ENCODE measurements around the gene WNT3A.

Gene WNT3A

DNA sequence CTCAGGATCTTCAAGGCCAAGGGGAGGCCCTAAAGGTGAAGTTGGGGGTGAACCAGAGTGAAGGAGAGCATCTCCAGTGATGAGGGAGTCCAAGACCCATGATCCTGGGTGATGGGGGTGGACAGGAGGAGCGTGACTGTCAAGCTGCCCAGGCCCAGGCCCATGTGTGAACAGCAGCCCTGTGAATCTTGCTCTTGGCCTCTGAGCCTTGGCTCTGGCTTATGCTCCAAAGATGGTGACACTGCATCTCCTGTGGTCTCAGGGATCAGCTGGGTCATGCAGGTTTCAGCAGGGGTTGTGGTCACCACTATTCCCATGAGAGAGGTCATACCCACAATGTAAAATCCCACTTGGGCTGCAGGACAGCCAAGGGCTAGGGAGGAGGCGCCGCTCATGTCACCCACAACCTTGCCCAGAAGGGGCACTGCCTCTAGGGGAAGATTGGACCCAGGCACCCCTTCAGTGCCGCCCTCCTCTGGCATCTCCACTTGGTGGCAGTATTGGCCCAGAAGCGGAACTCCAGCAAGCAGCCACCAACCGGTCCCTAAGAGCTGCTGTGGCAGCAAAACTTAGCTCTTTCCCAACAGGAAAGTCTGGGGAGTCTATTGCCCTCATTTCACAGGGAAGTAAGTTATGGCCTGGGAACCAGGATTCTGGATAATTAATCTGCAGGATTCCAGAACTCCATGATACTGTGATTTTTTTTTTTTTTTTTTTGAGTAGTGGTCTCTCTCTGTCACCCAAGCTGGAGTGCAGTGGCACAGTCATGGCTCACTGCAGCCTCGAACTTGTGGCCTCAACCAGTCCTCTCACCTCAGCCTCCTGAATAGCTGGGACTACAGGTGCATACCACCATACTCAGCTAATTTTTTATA is 7.5 kb upstream of the WNT3A start:
- peak; percentile 27 to 32 for DNase-seq (ENCODE audit: low read depth in 2 of 2, low spot score in 1 of 2)

DNA sequence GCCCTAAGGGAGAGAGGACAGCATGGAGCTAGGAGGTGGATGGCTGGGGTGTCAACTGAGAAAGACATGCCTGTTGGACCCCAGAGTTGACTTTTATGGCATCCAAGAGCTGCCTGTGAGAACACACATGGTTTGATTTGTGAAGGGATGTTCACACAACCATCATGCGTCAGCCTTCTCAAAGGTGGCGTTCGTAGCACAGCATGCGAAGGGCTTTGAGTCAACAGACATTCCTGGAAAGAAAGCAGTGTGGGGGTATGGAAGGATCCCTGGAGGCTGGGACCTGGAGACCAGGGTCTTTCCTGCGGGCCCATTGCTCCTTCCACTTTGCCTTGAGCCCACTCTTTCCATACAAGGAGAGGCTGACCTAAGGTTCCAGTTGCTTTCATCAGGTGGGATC is 6.4 kb upstream of the WNT3A start:
- no peak for DNase-seq (ENCODE audit: low read depth in 2 of 2, low spot score in 1 of 2)

DNA sequence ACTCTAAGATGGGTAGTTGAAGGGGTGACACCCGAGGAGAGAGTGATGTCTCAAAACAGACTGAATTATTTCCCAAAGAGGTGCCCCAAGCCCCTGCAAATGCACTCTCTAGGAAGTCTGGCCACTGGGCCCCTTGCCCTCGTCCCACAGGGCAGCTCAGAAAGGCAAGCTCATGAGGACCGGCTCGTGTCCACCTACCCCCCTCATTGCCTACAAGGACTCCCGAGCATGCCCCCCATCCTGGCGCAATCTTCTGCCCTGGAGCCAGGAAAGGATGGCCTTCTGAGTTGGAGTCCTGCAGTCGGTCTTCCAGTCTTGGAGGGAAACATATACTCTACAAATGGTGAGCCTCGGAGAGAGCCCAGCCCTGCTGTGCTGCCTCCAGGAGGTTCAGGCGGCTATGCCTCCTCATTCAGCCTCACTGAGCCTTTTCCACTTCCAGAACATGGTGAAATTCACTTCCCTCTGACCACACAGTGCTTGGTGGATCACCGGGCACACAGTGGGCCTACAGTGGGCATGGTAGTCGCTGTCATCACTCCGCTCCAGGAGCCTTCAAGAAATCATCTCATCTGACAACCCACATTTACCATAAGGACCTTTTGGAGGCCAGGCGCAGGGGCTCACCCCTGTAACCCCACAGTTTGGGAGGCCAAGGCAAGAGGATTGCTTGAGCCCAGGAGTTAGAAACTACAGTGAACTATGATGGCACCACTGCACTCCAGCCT is 5.8 kb upstream of the WNT3A start:
- DNase-seq (ENCODE audit: low read depth in 2 of 2, low spot score in 1 of 2), result no peak

DNA sequence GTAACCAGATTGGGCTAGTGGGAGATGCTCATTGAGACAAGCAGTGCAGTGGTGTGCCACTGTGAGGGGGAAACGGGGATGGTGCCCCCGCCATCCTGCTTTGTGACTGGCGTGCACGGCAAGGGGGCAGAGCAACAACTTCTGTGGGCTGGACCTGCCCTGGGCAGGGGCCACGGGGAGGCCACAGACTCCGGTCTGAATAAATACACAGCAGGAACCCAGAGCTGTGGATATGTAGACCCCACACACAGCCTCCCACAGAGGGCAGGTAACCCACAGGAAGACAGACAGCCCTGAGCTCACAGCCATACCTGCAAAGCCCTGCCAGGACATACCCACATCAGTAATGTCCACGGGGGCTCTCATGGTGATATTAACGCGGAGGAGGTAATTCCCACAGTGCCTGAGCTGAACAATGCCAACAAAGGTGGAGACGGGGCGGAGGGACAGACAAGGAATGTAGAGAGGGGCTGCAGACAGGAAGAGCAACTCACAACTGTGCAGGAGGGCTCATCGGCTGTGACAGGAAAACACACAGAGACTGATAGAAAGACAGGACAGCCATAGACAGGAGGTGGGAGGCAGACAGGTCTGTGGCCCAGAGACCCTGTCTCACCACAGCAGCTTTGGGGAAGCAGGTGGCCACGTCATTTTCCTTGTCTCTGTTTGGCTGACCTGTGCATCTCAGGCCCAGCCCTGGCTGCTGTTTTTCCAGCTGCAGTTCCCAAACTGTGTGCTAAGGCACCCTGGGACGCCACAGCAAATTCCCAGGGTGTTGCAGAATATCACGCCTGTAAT is 4.9 kb upstream of the WNT3A start:
- no peak for DNase-seq (ENCODE audit: low read depth in 2 of 2, low spot score in 1 of 2)

DNA sequence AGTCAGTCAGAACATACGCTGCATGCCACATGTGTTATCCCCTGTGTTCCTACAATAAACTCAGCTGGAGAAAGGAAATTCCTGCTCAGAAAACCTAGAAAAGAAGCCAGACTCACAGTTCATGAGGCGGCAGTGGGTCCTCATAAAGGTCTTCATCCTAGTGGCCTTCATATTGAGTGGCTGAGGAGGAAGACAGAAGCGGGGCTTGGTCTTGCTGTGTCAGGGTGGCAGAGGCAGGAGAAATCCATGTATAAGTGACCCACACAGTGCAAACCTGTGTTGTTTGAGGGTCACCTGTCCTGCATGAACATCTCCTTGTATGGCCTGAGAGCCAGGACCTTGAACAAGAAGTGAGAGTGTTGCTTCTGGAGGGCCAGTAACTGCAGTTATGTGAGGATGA is 4.0 kb upstream of the WNT3A start:
- no peak for DNase-seq (ENCODE audit: low read depth in 2 of 2, low spot score in 1 of 2)

DNA sequence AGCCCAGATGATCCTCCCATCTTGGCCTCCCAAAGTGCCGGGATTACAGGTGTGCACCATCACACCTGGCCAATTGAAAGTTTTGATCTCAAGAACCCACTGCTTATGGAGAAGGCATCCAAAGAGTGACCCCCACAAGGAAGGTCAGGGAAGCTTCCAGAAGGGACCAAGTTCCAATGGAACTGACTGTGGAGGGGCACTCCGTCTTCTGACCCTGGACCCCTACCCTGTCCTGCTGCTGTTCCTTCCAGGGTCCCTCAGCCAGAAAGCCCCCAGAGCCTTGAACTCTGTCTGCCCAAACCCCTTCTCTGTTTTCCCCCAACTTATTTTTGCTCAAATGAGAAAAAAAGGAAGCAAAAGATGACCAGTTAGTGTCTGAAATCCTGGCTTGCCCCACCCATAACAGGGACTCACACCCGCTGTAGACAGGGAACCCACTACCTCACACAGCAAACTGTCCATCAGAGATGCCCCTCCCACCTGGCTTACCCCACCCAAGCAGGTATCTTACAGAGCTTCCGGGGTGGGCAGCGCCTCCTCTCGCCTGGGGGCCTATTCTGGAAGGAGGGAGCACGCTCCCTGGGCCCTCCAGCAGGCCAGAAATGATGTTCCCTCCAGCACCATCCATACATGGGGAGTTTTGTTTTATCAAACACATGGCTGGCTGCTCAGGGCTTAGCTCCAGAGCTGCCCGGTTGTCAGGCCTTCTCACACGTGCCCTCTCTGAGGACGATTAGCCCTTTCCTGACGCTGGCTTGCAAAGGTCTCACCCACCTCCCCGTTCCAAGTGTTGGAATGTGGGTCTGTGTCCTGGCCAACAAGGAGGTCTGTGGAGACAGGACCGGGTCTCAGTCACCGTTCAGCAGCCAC is 3.1 kb upstream of the WNT3A start:
- no peak for DNase-seq (ENCODE audit: low read depth in 2 of 2, low spot score in 1 of 2)

DNA sequence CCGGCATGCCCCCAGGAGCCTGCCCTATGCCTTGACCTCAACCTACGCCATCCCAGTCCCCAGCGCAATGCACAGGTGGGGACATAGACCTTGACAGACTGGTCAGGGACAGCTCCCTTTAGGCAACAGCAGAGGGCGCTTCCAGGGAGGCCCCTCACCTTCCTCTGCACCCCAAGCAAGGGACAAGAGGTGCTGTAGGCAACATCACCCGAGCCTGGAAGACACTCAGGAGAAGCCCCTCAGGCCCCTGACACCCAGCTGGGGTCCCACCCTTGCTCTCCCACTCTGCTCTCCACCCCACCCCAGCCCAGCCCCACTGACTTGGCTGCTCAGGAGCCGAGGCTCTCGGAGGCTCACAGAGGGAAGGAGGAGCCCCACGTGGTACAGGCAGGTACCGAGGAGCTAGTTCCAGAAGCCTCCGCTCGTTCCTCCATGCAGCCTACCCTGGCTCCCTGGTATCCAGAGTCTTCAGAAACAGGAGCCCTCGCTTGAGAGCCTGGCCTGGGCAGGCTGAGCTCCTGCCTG is 2.4 kb upstream of the WNT3A start:
- no peak for DNase-seq (ENCODE audit: low read depth in 2 of 2, low spot score in 1 of 2)

DNA sequence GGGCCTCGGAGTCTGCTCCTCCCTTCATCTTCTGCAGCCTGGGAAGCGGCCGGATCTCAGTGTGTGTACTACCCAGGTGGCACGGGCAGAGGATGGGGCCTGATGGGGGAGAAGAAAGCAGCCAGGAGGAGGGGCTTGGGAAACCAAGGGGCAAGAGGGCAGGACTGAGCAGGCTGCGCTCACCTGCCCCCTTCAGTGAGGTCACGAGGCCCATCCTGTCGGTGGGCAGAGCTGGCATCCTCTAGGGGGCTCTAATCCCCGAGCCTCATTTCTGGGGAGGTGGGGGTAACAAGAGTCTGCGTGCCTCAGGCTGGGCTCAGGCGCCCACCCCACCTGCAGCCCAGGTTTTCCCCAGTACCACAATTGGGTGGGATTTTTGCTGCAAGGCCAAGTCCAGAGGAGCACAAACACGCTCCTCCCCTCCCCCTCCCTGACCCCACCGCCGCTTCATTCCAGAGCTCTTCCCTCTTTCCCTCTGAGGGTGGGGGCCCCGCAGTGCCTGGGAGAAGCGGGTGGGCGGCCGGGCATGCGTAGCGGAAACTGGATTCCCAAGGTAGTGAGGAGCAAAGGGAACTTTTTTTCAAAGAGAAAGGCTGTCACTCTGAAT is 1.8 kb upstream of the WNT3A start:
- DNase-seq (ENCODE audit: low read depth in 2 of 2, low spot score in 1 of 2), result no peak

DNA sequence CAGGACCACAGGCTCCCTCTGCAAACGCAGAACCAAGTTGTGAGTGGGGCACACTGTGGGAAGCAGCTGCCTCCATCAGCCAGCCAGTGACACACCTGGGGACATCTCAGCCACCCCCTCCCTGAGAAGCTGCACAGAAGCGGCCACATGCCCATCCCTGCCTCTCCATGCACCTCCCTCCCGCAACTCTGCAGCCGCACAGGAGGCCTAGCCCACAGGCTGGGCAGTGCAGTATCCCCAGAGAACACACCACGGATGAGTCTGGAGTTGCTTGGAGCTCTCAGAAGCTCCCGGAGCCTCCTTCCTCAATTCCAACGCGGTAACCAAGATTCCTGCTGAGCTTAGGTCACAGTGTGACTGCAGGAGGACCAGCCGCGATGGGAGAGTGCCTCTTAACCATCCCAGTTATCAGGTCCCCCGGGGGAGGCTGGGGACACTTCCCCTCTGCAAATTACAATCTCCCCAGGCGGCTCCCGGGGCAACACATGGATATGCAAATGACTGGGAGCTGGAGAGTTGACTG is 1.2 kb upstream of the WNT3A start:
- no peak for DNase-seq (ENCODE audit: low read depth in 2 of 2, low spot score in 1 of 2)

DNA sequence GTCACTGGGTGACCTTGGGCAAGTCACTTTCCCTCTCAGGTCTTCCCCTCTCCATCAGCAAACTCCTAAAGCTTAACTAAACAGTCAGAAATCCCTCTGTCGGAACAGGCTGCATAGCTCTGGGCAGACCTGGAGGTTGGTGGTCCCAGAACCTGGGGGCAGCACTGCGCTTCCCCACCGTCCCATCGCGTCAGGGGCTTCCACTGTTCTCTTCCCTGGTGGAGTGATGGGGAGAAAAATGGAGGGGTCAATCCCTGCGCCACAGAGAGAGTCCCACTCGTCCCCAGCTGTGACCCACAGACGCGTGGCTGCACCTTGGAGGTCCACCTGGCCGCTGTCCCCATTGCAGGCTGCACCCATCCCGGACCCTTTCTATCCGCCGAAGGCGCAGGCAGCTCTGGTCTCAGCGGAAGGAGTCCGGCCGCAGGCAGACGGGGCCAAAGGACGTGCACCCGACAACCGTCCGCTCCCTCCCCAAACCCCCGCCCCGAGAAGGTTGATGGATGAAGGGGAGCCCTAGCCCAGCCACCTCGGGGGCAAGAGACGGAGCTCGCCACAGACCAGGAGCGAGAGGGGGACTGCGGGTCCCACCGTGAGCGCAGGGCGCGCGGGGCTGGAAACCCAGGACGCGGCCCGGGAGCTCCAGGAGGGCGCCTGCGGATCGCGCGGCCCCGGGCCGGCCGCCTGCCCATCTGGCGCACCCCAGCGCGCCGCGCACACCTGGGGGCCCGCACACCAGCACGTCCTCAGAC is 588 bp upstream of the WNT3A start:
- no peak for DNase-seq (ENCODE audit: low read depth in 2 of 2, low spot score in 1 of 2)

DNA sequence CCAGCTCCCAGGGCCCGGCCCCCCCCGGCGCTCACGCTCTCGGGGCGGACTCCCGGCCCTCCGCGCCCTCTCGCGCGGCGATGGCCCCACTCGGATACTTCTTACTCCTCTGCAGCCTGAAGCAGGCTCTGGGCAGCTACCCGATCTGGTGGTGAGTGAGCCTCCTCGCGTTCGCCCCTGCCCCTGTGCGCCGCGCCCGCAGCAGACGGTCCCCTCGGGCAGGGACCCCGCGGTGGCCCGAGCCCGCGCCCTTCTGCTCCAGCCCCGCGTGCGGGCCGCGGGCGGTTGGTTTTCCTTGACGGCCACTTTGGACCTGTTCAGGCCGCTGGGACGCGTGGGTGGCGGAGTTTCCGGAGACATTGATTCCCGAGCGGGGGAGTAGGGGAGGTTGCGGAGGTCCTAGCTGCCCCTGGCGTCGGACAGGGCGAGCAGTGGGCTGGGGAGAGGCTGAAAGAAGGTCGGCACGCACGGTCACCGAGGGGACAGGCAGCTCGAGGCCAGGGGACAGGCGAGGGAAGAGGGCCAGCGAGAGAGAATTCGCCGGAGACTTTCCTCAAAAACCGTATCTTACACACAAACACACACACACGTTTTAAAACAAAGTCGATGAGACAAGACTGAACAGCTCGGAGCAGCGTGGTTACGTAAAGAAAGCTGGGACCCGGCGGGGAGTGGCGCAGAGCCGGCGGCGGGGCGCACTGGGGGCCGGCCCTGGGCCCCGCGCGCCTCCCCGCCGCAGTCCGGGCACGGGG is 427 bp downstream of the WNT3A start:
- DNase-seq (ENCODE audit: low read depth in 2 of 2, low spot score in 1 of 2), result no peak

DNA sequence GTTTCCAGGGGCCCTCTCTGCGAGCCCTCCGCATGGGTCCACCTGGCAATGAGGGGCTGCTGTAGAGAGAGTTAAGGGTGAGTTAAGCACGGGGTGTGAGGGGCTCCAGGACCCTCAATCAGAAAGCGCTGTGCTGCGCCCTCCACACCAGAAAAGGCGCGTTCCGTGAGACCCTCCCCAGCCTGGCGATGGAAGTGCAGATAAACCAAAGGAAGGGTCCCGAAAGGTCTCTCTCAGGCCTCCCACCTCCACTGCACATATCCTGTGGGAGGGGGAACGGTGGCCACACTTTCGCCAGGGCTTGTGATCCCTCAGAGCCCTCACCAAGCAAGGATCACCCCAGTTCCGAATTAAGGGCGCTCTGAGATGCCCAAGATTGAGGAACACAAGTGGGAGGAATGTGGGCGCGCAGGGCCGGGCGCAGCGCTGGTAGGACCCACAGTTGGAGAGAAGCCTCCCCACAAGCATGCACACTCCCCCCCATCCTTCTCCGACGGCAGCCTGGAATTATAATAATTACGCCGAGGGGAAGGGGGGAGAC is 1.1 kb downstream of the WNT3A start:
- DNase-seq (ENCODE audit: low read depth in 2 of 2, low spot score in 1 of 2), result no peak

DNA sequence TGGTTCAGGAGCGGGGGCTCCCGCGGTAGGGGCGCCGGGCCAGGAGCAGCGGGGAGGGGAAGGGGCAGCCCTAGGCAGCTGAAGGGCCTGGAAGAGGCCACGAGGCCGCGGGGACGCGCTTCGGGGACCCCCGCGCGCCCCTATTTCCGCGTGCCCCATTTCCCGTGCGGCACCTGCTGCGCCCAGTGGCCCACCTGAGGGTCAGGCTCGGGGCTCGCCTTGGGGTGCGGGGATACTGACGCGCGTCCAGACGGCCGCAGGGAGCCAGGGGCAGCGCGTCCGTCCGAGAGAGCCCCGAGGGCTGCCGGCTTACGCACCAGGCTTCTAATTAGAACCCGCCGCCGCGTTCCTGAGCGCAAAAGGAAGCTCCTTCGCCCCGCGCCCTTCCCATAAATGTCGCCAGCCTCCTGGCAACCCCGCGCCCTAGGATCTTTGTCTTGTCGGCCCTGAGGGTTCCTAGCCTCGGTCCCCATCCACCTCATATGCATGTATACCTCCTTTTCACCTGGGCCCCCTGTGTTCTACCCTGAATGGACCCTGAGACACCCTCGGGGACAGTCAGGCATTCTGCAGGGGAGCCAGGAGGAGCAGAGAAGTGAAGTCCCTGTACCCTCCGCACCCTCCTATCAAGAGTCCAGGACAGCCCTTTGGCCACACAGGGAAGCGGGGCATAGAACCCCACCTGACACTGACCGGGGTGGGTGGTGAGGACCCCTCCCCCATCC is 1.8 kb downstream of the WNT3A start:
- no peak for DNase-seq (ENCODE audit: low read depth in 2 of 2, low spot score in 1 of 2)

DNA sequence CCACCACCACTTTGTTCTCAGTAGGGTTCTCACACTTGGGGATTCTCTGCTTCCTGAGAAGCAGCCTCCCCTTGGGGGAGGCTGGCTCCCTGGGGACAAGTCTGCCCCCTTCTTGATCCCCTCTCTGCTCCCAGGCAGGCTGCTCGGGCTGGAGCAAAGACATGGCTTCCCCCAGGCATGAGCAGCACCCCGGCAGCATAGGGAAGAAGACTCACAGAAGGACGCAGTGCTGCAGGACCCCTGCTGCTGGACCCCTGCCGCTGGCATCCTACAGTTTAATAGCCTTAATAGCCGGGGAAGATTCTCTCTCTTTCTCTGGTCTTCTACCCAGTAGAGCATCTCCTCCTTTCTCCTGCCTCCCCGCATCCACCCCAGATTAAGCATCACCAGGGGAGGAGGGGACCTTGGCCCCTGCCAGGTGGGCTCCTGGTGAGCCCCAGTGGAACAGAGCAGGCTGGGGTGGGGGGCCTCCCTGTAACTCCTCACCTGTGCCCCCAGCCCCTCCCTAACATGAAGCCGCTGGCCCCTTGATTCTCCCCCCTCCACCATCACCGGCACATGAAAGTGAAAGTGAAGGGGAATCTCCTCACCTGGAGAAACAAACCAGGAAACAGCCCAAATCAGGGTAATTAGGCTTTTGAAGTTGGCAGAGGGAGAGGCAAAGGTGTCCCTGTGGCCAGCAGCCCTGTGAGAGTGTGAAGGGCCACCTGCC is 2.5 kb downstream of the WNT3A start:
- DNase-seq (ENCODE audit: low read depth in 2 of 2, low spot score in 1 of 2), result no peak

DNA sequence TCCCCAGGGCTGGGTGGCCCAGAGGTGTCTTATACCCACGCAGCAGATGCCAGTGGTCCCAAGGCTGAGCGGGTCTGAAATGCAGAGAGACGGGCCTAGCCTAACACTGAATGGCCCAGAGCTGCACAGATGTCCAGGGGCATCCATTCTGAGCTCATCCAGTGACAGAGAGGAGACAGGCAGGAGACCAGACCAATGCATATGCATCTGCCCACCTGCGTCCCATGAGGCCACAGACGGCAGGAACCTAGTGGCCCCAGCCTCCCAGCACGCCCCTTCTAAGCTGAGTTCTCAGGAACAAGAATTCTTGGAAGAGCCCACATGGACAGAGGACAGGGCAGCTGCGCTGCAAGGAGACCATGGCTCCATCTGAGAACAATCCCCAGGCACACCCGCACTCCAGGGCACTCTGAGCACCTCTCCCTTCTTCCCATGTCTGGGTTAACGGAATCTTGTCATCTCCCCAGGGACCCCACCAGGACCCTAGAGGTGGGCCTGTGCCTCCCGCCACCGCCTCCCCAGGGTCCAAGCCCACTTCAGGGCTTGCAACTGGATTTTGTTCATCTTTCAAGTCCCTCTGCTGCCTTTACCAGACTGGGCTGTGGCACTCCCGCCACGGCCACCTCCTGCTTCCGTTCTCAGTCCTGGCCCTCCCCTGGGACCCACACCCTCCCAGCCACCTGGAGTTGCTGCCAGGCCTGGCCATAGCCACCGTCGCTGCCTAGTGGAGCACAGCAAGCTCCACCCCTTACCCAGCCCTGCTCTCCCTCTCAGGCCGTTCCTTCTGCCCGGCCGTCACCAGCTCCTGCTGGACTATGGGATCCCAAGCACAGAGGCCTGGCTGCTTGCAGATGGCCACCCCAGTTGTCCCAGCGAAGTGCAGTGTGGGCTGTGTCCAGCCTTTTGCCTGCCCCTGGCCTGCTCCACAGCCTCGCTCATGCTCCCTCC is 3.3 kb downstream of the WNT3A start:
- no peak for DNase-seq (ENCODE audit: low read depth in 2 of 2, low spot score in 1 of 2)

DNA sequence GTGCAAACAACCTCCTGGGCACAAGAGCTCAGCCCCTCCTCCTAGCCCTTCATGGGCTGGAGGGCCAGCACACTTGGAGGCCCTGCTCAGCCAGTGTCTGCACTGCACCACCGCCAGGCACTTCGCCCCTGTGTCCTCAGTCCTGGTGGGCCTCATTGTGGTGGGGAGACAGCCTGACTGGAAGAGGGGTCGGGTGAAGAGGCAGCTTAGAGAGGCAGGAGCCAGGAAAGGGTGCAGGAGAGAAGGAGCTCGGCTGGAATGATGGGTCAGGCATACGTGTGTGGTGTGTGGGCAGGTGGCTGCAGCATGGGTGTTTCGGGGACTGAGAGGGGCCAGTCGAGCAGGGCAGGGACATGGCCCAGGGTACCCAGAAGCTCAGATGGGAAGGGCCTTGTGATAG is 4.1 kb downstream of the WNT3A start:
- no peak for DNase-seq (ENCODE audit: low read depth in 2 of 2, low spot score in 1 of 2)

All from stimulated activated CD8-positive, alpha-beta memory T cell treated with anti-CD3 and anti-CD28 coated beads, Interleukin-4, amount 100 ng/mL, for 4 hours (primary cell).